Tibial nerve (tissue), 4 donors: Measurements from ENCODE around the gene TMEM41A.

Experiments
- CTCF ChIP-seq, 5 experiments: fragments of 200-600 bp in 3 of 5; fragments of 450-650 bp in 2 of 5; sonication (generic) in 3 of 5; IDR thresholded peaks; one replicate each; pipeline ENCODE4 v1.5.1; 2016 to 2019; ENCODE audit warnings: antibody characterized with exemption in 5 of 5, mild to moderate bottlenecking in 3 of 5, moderate library complexity in 2 of 5
- EP300 ChIP-seq, 2 donors: sonication (generic); formaldehyde crosslinking; IDR thresholded peaks; one replicate each; pipeline ENCODE4 v1.6.1; 2017; ENCODE audit warnings: antibody characterized with exemption in 2 of 2, mild to moderate bottlenecking in 1 of 2
- POLR2A ChIP-seq, 2 donors: fragments of 450-650 bp; IDR thresholded peaks; one replicate each; pipeline ENCODE4 v1.6.1; 2017; ENCODE audit warnings: antibody characterized with exemption in 2 of 2, mild to moderate bottlenecking in 2 of 2, moderate library complexity in 2 of 2

- TF ChIP-seq CTCF (IDR thresholded peaks at IDR 0.05) = no peak
- TF ChIP-seq EP300 (IDR thresholded peaks at IDR 0.05) = no peak
- TF ChIP-seq POLR2A (IDR thresholded peaks at IDR 0.05) = no peak
Measured at GRCh38 chr3:185504636-185505035, 5.8 kb upstream of the TMEM41A start.
